Vagina (tissue), 2 donors: Measurements from ENCODE around the gene LDB2. TPM values are rescaled to one million over a fixed set of nuclear protein-coding genes. Genes with fewer than 3 reads are reported as not detected.
A peak's percentile ranks its signal among the peaks of the same experiment; 100 is the strongest.

ENCODE experiments used
- DNase-seq, 2 donors: peaks; one replicate each; pipeline ENCODE4 v3.0.0-alpha.2; 2017; ENCODE audit errors: extremely low spot score in 2 of 2
- H3K27ac ChIP-seq: fragments of 200-600 bp; sonication (generic); one replicate; pipeline ENCODE4 v1.5.1; 2019
- H3K27me3 ChIP-seq: fragments of 200-600 bp; sonication (generic); one replicate; pipeline ENCODE4 v1.5.1; 2019
- H3K36me3 ChIP-seq, 2 donors: fragments of 200-600 bp; sonication (generic); one replicate each; pipeline ENCODE4 v1.5.1; 2017 to 2019
- H3K4me1 ChIP-seq: fragments of 200-600 bp; sonication (generic); one replicate; pipeline ENCODE4 v1.5.1; 2019
- H3K4me3 ChIP-seq, 2 donors: fragments of 200-600 bp; sonication (generic); 1 replicate in 1 of 2; 2 replicates in 1 of 2; pipeline ENCODE4 v1.5.1; 2016 to 2019
- H3K9me3 ChIP-seq: fragments of 200-600 bp; sonication (generic); one replicate; pipeline ENCODE4 v1.5.1; 2019
- POLR2A ChIP-seq, 2 donors: fragments of 450-650 bp; IDR thresholded peaks; one replicate each; pipeline ENCODE4 v1.6.1; 2017; ENCODE audit warnings: antibody characterized with exemption in 2 of 2, mild to moderate bottlenecking in 2 of 2, moderate library complexity in 2 of 2
- POLR2AphosphoS5 ChIP-seq, 2 donors: sonication (generic); formaldehyde crosslinking; IDR thresholded peaks; one replicate each; pipeline ENCODE4 v1.9.0; 2017; ENCODE audit warnings: antibody characterized with exemption in 2 of 2, mild to moderate bottlenecking in 2 of 2, low read depth in 1 of 2; ENCODE audit not compliant: insufficient read depth in 1 of 2
- intact Hi-C: fragments of 100-400 bp; cut with DNase I; formaldehyde crosslinking; loops from one replicate; pipeline ENCODE4 v1.15.1; 2023
- total RNA-seq: library from RNA; depleted of rRNA; stranded (reverse); fragments of >200 nt; gene quantifications from one replicate; pipeline ENCODE4 v1.2.3, GENCODE V29; 2016
- TF ChIP-seq, protein P1 (sequence below), 3 experiments: fragments of 450-650 bp in 2 of 3; fragments of 200-600 bp in 1 of 3; sonication (generic) in 1 of 3; IDR thresholded peaks; one replicate each; pipeline ENCODE4 v1.5.1; 2017 to 2019; ENCODE audit warnings: antibody characterized with exemption in 3 of 3, mild to moderate bottlenecking in 2 of 3, moderate library complexity in 2 of 3

Gene LDB2
- total RNA-seq, 1 donor from 2014 or later, result 70.0 TPM

DNA sequence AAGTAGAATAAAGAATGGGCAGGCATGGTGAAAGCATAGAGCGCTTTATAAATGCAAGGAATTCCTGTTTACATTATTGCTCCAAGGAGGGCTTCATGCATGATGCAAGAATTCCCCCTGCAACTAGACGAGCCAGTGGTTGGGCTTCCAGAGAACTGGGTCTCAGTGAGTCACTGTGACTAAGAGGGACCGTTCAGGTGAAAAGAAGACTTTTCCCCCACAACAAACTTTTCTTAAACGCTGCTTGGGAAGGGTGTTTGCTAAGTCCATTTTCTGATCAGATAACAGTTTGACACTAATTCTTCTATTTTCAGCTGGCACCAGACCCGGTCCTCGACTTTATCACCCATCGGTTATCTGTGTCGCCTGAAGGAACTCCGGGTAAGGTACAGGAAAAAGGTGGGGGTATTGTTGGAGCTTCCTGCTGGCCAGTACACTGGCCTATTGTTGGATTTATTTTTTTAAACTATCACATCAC lies 40.1 kb downstream of the LDB2 start:
- H3K27me3 ChIP-seq, result no peaks in the 10 kb centered on the region
- no peaks in the 10 kb centered on the region for H3K36me3 ChIP-seq
- TF ChIP-seq, protein P1, sequence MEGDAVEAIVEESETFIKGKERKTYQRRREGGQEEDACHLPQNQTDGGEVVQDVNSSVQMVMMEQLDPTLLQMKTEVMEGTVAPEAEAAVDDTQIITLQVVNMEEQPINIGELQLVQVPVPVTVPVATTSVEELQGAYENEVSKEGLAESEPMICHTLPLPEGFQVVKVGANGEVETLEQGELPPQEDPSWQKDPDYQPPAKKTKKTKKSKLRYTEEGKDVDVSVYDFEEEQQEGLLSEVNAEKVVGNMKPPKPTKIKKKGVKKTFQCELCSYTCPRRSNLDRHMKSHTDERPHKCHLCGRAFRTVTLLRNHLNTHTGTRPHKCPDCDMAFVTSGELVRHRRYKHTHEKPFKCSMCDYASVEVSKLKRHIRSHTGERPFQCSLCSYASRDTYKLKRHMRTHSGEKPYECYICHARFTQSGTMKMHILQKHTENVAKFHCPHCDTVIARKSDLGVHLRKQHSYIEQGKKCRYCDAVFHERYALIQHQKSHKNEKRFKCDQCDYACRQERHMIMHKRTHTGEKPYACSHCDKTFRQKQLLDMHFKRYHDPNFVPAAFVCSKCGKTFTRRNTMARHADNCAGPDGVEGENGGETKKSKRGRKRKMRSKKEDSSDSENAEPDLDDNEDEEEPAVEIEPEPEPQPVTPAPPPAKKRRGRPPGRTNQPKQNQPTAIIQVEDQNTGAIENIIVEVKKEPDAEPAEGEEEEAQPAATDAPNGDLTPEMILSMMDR (IDR thresholded peaks at IDR 0.05), result no peak
- TF ChIP-seq POLR2AphosphoS5 (IDR thresholded peaks at IDR 0.05; ENCODE audit: insufficient read depth in 1 of 2, low read depth in 1 of 2), result peak in 1 of 2 donors; percentile 67
- no peak for TF ChIP-seq POLR2A (IDR thresholded peaks at IDR 0.05)
- peaks cover 8% of the 10 kb centered on the region for H3K4me1 ChIP-seq
- peak overlapping the region; percentile 57 for H3K27ac ChIP-seq
- intact Hi-C loops, result no loop called here
- no peak overlapping the region for H3K4me3 ChIP-seq
- DNase-seq, result no peak
- H3K9me3 ChIP-seq, result no peaks in the 10 kb centered on the region

DNA sequence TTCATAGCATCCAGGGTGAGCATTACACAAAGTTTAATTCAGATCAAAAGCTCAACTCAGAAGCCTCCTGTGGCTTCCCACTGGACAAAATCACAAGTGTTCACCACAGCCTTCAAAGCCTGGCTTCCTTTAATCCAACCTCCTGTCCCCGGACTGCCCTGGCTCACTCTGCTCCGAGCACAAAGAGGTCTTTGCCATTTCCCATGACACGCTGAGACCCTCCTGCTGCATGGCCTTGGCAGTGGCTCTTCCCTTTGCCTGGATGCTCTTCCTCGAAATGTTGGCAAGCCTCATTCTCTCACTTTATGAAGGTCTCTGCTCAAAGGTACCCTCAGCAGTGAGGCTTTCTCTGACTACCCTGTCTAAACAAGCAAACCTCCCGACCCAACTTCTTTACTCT lies 41.0 kb downstream of the LDB2 start:
- Histone ChIP-seq H3K9me3 (no peaks in the 10 kb centered on the region), H3K27ac (peak overlapping the region; percentile 57), H3K36me3 (no peaks in the 10 kb centered on the region), H3K4me1 (peaks cover 8% of the 10 kb centered on the region), H3K4me3 (no peak overlapping the region), H3K27me3 (no peaks in the 10 kb centered on the region)
- TF ChIP-seq POLR2A (IDR thresholded peaks at IDR 0.05), result no peak
- TF ChIP-seq POLR2AphosphoS5 (IDR thresholded peaks at IDR 0.05; ENCODE audit: insufficient read depth in 1 of 2, low read depth in 1 of 2), result no peak
- TF ChIP-seq, protein P1 (IDR thresholded peaks at IDR 0.05), result no peak
- intact Hi-C loops, result no loop called here
- DNase-seq, result no peak

DNA sequence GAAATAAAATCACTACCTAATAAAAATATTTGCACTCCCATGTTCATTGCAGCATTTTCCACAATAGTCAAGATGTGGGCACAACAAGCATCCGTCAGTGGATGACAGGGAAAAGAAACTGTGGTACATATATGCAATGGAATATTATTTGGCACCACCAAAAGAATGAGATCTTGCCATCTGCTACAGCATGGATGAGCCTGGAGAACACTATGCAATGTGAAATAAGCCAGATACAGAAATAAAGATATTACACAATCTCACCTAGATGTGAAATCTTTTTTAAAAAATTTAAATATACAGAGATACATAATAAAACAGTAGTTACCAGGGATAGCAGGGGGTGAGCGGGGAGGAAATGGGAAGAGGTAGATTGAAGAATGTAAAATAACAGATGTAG lies 44.8 kb downstream of the LDB2 start:
- no peak for DNase-seq
- no peak overlapping the region for H3K27ac ChIP-seq
- H3K27me3 ChIP-seq, result no peaks in the 10 kb centered on the region
- intact Hi-C loops, result no loop called here
- no peaks in the 10 kb centered on the region for H3K9me3 ChIP-seq
- H3K4me1 ChIP-seq, result no peaks in the 10 kb centered on the region
- H3K36me3 ChIP-seq, result no peaks in the 10 kb centered on the region
- TF ChIP-seq, protein P1 (IDR thresholded peaks at IDR 0.05), result no peak
- no peak for TF ChIP-seq POLR2A (IDR thresholded peaks at IDR 0.05)
- TF ChIP-seq POLR2AphosphoS5 (IDR thresholded peaks at IDR 0.05; ENCODE audit: insufficient read depth in 1 of 2, low read depth in 1 of 2), result no peak
- H3K4me3 ChIP-seq, result no peak overlapping the region

DNA sequence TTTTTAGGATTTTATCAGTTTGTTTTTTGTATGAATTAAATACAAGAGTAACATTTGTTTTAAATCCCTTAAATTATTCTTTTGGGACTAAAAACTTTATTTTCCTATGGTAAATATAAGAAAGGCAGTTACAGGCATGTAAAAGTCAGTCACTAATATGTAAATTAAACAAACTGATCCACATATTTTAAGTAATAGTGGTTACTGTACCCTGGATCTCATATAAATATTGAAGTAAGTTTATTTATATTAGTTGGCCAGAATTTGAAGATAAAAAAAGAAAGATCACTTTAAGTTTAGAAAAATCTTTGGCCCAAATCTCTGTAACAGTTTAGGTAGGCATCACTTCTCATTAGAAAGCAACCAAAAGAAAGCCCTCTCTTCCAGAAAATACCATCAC lies 45.8 kb downstream of the LDB2 start:
- no peaks in the 10 kb centered on the region for H3K36me3 ChIP-seq
- no peak overlapping the region for H3K4me3 ChIP-seq
- H3K27ac ChIP-seq, result no peak overlapping the region
- DNase-seq, result no peak
- intact Hi-C loops, result no loop called here
- H3K4me1 ChIP-seq, result no peaks in the 10 kb centered on the region
- TF ChIP-seq, protein P1 (IDR thresholded peaks at IDR 0.05), result no peak
- TF ChIP-seq POLR2AphosphoS5 (IDR thresholded peaks at IDR 0.05; ENCODE audit: insufficient read depth in 1 of 2, low read depth in 1 of 2), result no peak
- no peak for TF ChIP-seq POLR2A (IDR thresholded peaks at IDR 0.05)
- no peaks in the 10 kb centered on the region for H3K9me3 ChIP-seq
- no peaks in the 10 kb centered on the region for H3K27me3 ChIP-seq

DNA sequence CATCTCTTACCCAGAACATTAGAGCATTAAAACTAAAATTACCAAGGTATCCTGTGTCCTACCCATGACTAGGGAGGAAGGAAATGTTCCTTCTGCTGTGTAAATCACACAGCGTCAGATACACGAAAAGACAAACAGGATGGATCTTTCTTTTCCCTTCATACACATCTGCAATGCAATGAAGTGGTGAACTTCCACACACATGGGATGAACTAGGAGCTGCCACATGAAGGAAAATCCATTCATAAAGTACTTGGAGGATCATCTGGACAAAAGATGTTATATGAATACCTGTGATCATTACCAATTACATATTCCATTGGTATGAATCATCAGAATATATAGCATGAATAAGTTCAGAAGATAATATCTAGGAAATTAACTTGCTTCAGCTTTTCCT lies 46.2 kb downstream of the LDB2 start:
- Histone ChIP-seq H3K4me1 (no peaks in the 10 kb centered on the region), H3K27ac (no peak overlapping the region), H3K9me3 (no peaks in the 10 kb centered on the region), H3K36me3 (no peaks in the 10 kb centered on the region), H3K27me3 (no peaks in the 10 kb centered on the region), H3K4me3 (no peak overlapping the region)
- DNase-seq, result no peak
- TF ChIP-seq, protein P1 (IDR thresholded peaks at IDR 0.05), result no peak
- no peak for TF ChIP-seq POLR2AphosphoS5 (IDR thresholded peaks at IDR 0.05; ENCODE audit: insufficient read depth in 1 of 2, low read depth in 1 of 2)
- no peak for TF ChIP-seq POLR2A (IDR thresholded peaks at IDR 0.05)
- intact Hi-C loops, result no loop called here
